K562 (cell line): ENCODE measurements around the gene RARRES2. TPM values are rescaled to one million over a fixed set of nuclear protein-coding genes. Genes with fewer than 3 reads are reported as not detected.

Source experiments
- ARHGAP35 ChIP-seq: fragments of 450-650 bp; IDR thresholded peaks from 2 replicates; pipeline ENCODE4 v1.6.1; 2018; ENCODE audit not compliant: partially characterized antibody
- ARID4B ChIP-seq: sonication (generic); formaldehyde crosslinking; IDR thresholded peaks from 2 replicates; pipeline ENCODE4 v1.8.0; 2022; ENCODE audit warnings: mild to moderate bottlenecking, missing genetic modification reagents
- ATF4 ChIP-seq: fragments of 450-650 bp; formaldehyde crosslinking; IDR thresholded peaks from 2 replicates; pipeline ENCODE4 v1.4.0; 2022; ENCODE audit warnings: mild to moderate bottlenecking, moderate library complexity
- CUX1 ChIP-seq: fragments of 200-800 bp; sonication (Bioruptor generic); IDR thresholded peaks from 2 replicates; pipeline ENCODE4 v1.6.1; 2016; ENCODE audit warnings: missing genetic modification characterization, missing compliant biosample characterization
- EGR1 ChIP-seq: fragments of 450-650 bp; conservative IDR thresholded peaks from 2 replicates; pipeline ENCODE4 v1.6.1; 2017; ENCODE audit warnings: mild to moderate bottlenecking
- EHMT2 ChIP-seq: fragments of 450-650 bp; IDR thresholded peaks from 2 replicates; pipeline ENCODE4 v1.6.1; 2018; ENCODE audit warnings: antibody characterized with exemption
- FOXA3 ChIP-seq, 2 experiments: fragments of 450-650 bp in 1 of 2; sonication (generic) in 1 of 2; formaldehyde crosslinking; IDR thresholded peaks in 1 of 2; conservative IDR thresholded peaks in 1 of 2; 2 replicates each; pipeline versions ENCODE4 v1.4.0 to v1.8.0; 2020 to 2022; ENCODE audit warnings: mild to moderate bottlenecking in 2 of 2, missing genetic modification reagents in 1 of 2
- KDM1A ChIP-seq, 2 experiments: fragments of 450-650 bp; IDR thresholded peaks; 2 replicates each; pipeline ENCODE4 v1.6.1; 2016; ENCODE audit warnings: mild to moderate bottlenecking in 2 of 2
- LARP7 ChIP-seq: fragments of 450-650 bp; IDR thresholded peaks from 2 replicates; pipeline ENCODE4 v1.6.1; 2016
- PTTG1 ChIP-seq: fragments of 450-650 bp; IDR thresholded peaks from 2 replicates; pipeline ENCODE4 v1.6.1; 2016; ENCODE audit warnings: low read depth, mild to moderate bottlenecking, missing genetic modification characterization, missing compliant biosample characterization
- TGIF2 ChIP-seq: sonication (generic); formaldehyde crosslinking; IDR thresholded peaks from 2 replicates; pipeline ENCODE4 v1.8.1; 2022; ENCODE audit warnings: mild to moderate bottlenecking, missing genetic modification reagents, moderate library complexity
- ZBTB26 ChIP-seq: fragments of 450-650 bp; formaldehyde crosslinking; IDR thresholded peaks from 2 replicates; pipeline ENCODE4 v1.4.0; 2022; ENCODE audit warnings: missing genetic modification characterization
- ZBTB43 ChIP-seq: sonication (generic); formaldehyde crosslinking; IDR thresholded peaks from 2 replicates; pipeline ENCODE4 v1.8.0; 2023; ENCODE audit warnings: mild to moderate bottlenecking, missing genetic modification reagents
- ZNF589 ChIP-seq: fragments of 200-800 bp; sonication (Bioruptor generic); IDR thresholded peaks from 2 replicates; pipeline ENCODE4 v1.6.1; 2016; ENCODE audit warnings: low read depth, missing genetic modification characterization, missing compliant biosample characterization
- polyA plus RNA-seq, 8 experiments: library from polyadenylated mRNA; depleted of rRNA in 4 of 8; stranded (reverse) in 5 of 8; unstranded in 3 of 8; fragments of >200 nt; fragmentation: Nextera tagmentation in 2 of 8; fragmentation: Illumina TruSeq in 1 of 8; extraction: Ambion mirVana in 2 of 8; extraction: Trizol in 1 of 8; gene quantifications; 2 replicates each; pipeline versions ENCODE4 v1.2.1 to v1.2.3, GENCODE V29; 2011 to 2014; ENCODE audit warnings: inconsistent platforms in 1 of 8, missing spikeins in 1 of 8
- total RNA-seq, 7 experiments: library from RNA; depleted of rRNA in 6 of 7; stranded (reverse); fragments of >200 nt in 6 of 7; fragmentation: Illumina TruSeq in 2 of 7; extraction: Trizol in 2 of 7; gene quantifications; 2 replicates each; pipeline versions ENCODE4 v1.2.1 to v1.2.3, GENCODE V29; 2011 to 2021; ENCODE audit warnings: low replicate concordance in 1 of 7

The RARRES2 gene
- total and polyA plus RNA-seq, 9 of the 15 experiments (the other 6 are each of a cell fraction or from before 2014, with no cell fraction given): 0.11 to 1.7 (median 0.23) TPM; not detected in 6

- TF ChIP-seq TGIF2 (no peak), KDM1A (IDR thresholded peaks at IDR 0.05) (peak in 1 of 2 experiments; percentile 29; a peak in 1 of 4 replicates), ZBTB43 (CRISPR knock-in tag) (no peak; the same call in 1 of the 2 replicates), LARP7 (peak; percentile 85), CUX1 (no peak), FOXA3 (CRISPR knock-in tag; conservative IDR thresholded peaks at IDR 0.05 in 1 of 2, IDR thresholded peaks at IDR 0.05 in 1 of 2) (peak in 1 of 2 experiments; percentile 37; a peak in 1 of 4 replicates), EGR1 (0 out of 2 replicates have a peak, but pooled peaks have one; percentile 3), EHMT2 (peak; percentile 67), ZBTB26 (CRISPR knock-in tag) (peak; percentile 97), ARHGAP35 (peak; percentile 44), ARID4B (CRISPR knock-in tag) (no peak), ZNF589 (CRISPR knock-in tag) (no peak), PTTG1 (tag) (no peak), ATF4 (CRISPR knock-in tag) (no peak)
Measured at GRCh38 chr7:150359622-150360362, 18.4 kb upstream of the RARRES2 start (continued).
